Measurements from ENCODE around the gene RAB6A. TPM values are rescaled to one million over a fixed set of nuclear protein-coding genes. Genes with fewer than 3 reads are reported as not detected.
A peak's percentile ranks its signal among the peaks of the same experiment; 100 is the strongest.

The RAB6A gene
- total and polyA plus RNA-seq, 2 of the 8 experiments (the other 6 are each of a cell fraction or from before 2014, with no cell fraction given): 24.4 to 88.6 TPM

- TF ChIP-seq, protein P1, sequence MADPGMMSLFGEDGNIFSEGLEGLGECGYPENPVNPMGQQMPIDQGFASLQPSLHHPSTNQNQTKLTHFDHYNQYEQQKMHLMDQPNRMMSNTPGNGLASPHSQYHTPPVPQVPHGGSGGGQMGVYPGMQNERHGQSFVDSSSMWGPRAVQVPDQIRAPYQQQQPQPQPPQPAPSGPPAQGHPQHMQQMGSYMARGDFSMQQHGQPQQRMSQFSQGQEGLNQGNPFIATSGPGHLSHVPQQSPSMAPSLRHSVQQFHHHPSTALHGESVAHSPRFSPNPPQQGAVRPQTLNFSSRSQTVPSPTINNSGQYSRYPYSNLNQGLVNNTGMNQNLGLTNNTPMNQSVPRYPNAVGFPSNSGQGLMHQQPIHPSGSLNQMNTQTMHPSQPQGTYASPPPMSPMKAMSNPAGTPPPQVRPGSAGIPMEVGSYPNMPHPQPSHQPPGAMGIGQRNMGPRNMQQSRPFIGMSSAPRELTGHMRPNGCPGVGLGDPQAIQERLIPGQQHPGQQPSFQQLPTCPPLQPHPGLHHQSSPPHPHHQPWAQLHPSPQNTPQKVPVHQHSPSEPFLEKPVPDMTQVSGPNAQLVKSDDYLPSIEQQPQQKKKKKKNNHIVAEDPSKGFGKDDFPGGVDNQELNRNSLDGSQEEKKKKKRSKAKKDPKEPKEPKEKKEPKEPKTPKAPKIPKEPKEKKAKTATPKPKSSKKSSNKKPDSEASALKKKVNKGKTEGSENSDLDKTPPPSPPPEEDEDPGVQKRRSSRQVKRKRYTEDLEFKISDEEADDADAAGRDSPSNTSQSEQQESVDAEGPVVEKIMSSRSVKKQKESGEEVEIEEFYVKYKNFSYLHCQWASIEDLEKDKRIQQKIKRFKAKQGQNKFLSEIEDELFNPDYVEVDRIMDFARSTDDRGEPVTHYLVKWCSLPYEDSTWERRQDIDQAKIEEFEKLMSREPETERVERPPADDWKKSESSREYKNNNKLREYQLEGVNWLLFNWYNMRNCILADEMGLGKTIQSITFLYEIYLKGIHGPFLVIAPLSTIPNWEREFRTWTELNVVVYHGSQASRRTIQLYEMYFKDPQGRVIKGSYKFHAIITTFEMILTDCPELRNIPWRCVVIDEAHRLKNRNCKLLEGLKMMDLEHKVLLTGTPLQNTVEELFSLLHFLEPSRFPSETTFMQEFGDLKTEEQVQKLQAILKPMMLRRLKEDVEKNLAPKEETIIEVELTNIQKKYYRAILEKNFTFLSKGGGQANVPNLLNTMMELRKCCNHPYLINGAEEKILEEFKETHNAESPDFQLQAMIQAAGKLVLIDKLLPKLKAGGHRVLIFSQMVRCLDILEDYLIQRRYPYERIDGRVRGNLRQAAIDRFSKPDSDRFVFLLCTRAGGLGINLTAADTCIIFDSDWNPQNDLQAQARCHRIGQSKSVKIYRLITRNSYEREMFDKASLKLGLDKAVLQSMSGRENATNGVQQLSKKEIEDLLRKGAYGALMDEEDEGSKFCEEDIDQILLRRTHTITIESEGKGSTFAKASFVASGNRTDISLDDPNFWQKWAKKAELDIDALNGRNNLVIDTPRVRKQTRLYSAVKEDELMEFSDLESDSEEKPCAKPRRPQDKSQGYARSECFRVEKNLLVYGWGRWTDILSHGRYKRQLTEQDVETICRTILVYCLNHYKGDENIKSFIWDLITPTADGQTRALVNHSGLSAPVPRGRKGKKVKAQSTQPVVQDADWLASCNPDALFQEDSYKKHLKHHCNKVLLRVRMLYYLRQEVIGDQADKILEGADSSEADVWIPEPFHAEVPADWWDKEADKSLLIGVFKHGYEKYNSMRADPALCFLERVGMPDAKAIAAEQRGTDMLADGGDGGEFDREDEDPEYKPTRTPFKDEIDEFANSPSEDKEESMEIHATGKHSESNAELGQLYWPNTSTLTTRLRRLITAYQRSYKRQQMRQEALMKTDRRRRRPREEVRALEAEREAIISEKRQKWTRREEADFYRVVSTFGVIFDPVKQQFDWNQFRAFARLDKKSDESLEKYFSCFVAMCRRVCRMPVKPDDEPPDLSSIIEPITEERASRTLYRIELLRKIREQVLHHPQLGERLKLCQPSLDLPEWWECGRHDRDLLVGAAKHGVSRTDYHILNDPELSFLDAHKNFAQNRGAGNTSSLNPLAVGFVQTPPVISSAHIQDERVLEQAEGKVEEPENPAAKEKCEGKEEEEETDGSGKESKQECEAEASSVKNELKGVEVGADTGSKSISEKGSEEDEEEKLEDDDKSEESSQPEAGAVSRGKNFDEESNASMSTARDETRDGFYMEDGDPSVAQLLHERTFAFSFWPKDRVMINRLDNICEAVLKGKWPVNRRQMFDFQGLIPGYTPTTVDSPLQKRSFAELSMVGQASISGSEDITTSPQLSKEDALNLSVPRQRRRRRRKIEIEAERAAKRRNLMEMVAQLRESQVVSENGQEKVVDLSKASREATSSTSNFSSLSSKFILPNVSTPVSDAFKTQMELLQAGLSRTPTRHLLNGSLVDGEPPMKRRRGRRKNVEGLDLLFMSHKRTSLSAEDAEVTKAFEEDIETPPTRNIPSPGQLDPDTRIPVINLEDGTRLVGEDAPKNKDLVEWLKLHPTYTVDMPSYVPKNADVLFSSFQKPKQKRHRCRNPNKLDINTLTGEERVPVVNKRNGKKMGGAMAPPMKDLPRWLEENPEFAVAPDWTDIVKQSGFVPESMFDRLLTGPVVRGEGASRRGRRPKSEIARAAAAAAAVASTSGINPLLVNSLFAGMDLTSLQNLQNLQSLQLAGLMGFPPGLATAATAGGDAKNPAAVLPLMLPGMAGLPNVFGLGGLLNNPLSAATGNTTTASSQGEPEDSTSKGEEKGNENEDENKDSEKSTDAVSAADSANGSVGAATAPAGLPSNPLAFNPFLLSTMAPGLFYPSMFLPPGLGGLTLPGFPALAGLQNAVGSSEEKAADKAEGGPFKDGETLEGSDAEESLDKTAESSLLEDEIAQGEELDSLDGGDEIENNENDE (IDR thresholded peaks at IDR 0.05; ENCODE audit: insufficient replicate concordance, low read length): no peak
- TF ChIP-seq BACH1 (IDR thresholded peaks at IDR 0.05; ENCODE audit: low read length) (peak; percentile 29; the same call in 1 of the 2 replicates), POLR2A (IDR thresholded peaks at IDR 0.05; ENCODE audit: control extremely low read depth in 1 of 2, low read depth in 2 of 2, low read length in 2 of 2) (no peak), ASH2L (IDR thresholded peaks at IDR 0.05; ENCODE audit: low read length) (peak; percentile 93), BCL11A (IDR thresholded peaks at IDR 0.05; ENCODE audit: low read depth in 2 of 2, low read length in 2 of 2) (no peak), HDAC2 (IDR thresholded peaks at IDR 0.05; ENCODE audit: borderline replicate concordance in 1 of 2, low read depth in 2 of 2, low read length in 2 of 2) (peak in 1 of 2 experiments; percentile 87; a peak in 1 of 4 replicates), SUZ12 (IDR thresholded peaks at IDR 0.05; ENCODE audit: low read length) (no peak), PHF8 (conservative IDR thresholded peaks at IDR 0.05; ENCODE audit: low read depth, low read length) (no peak), KDM5A (IDR thresholded peaks at IDR 0.05; ENCODE audit: low read length) (no peak), RFX5 (IDR thresholded peaks at IDR 0.05; ENCODE audit: borderline replicate concordance, low read depth, low read length) (no peak)
Measured at GRCh38 chr11:73647459-73648100, 113.3 kb downstream of the RAB6A start (continued).

Measured in H1 (cell line).